NOMO-1 treated with dmso at 0.1 percent for 144 hours (cell line): ENCODE measurements around the gene TSPAN4.

Source experiments
- DNase-seq: peaks from one replicate; lab custom pipeline; 2025; ENCODE audit not compliant: unreplicated experiment; lab: John Stamatoyannopoulos, UW

The TSPAN4 gene, protein sequence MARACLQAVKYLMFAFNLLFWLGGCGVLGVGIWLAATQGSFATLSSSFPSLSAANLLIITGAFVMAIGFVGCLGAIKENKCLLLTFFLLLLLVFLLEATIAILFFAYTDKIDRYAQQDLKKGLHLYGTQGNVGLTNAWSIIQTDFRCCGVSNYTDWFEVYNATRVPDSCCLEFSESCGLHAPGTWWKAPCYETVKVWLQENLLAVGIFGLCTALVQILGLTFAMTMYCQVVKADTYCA

DNA sequence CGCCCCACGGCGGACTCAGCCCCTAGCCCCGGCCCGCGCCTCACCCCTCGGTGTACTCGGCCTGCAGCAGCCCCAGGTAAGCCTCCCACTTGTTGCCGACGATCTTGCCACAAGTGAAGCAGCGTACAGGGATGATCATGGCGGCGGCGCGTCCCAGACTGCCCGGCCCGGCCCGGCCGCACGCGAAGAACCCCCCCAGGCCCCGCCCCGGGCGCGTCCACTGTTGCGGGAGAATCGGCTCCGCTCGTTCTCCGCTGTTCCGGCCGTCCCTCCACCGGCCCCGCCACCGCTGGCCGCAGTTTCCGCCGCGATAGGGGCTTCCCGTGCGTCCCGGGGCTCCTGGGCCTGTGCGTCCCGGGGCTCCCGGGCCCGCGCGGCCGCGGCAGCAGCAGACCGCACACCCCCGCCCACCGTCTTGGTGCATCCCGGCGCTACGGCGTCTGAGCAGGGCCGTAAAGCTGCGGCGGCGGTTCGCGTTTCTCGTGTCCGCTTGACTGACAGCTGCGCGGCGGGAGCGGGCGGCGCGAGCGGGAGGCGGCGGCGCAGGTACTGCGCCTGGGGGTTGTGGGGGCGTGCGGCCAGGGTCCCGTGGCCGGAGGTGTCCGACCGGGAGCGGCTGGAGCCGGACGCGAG, at the start of gene TSPAN4, which contains the start of gene POLR2L:
Gene TSPAN4, plus strand, starts transcription at position 483 of the 633 bp plus-strand sequence. CDS start 7,453 bp downstream, outside the sequence.
Gene POLR2L, minus strand, starts transcription at position 160 of the 633 bp plus-strand sequence. Its CDS starts 21 bp downstream, at position 139.
- DNase-seq = peak; percentile 73

GRCh38 chr11:792873-793272, 49.8 kb upstream of the TSPAN4 start:
- no peak for DNase-seq

GRCh38 chr11:793556-793955, 49.1 kb upstream of the TSPAN4 start:
- DNase-seq = no peak

DNA sequence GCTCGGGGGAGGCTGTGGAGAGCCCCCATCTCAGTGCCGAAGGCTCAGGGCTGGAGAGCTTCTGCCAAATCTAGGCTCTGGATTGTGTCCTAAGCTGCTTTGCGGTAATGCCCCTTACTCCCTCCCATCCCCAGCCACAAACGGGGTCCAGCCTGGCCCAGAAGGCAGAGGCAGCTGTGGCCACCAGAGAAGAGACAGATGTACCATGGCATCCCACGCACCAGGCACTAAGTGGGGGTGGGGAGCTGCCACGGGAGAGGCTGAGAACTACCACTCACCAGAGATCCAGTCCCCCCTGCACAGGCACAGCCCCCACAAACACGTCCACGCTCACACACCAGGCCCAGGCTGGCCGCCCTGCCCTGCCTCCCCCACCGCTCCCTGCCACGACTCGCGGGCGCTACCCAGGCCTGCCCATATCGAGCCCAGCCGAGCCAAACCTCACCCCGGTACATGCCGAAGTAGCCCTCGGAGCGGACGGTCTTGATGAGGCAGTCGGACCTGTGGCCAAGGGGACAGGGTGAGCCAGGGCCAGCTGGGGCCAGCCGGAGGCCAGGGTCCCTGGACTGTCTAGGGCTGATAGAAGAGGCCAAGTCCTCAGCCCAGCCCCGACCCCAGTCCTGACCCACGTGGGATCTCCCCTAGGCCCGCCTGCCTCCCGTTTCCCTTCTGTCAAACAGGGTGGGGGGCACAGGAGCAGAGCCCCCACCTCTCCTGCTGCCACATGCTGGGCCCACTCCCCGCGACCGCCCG, 48.5 kb upstream of the TSPAN4 start:
- DNase-seq = no peak

DNA sequence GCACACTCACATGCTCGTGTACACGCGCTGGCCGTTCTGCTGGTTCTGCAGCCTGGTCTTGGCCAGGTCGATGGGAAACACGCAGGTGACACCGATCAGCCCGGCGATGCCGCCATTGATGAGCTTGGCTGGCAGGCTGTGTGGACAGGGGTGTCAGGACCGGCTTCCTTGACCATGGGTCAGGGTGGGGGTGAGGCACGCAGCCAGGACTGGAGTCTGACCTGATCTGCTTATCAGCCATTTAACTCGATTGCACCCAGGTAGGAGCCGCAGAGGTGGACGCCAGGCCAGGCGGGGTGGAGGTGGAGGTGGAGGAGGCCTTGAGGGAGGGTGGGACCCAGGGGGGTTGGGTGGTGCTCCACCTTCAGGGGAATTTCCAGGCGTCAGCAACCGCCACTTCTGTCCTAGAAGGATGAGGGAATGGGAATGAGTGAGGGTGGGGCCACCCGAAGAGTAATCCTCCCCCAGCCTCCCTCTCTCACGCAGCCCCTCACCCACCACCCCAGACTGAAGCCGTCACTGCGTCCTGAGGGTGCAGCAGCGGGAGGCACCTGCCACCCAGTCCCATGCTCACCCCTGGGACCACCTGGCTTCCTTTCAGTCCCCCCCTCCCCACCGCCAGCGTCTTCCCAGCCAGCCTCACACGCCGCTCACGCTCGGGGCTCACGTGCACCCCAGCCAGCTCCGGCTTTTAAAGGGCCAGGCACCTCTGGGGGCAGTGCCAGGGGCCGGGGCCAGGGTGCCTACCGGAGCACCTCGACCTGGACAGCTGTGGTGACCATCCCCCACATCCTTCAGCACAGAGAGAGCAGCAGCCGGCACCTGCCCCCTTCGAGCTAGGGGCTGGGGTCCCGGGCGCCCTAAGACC, 47.7 kb upstream of the TSPAN4 start:
- DNase-seq = no peak

- peak; percentile 84 for DNase-seq
These were observed 46.8 kb upstream of the TSPAN4 start for GRCh38 chr11:795634-796564.

- DNase-seq = no peak
These were observed 45.9 kb upstream of the TSPAN4 start for GRCh38 chr11:796565-797295.

GRCh38 chr11:797296-798092, 45.2 kb upstream of the TSPAN4 start:
- peak; percentile 58 for DNase-seq

DNA sequence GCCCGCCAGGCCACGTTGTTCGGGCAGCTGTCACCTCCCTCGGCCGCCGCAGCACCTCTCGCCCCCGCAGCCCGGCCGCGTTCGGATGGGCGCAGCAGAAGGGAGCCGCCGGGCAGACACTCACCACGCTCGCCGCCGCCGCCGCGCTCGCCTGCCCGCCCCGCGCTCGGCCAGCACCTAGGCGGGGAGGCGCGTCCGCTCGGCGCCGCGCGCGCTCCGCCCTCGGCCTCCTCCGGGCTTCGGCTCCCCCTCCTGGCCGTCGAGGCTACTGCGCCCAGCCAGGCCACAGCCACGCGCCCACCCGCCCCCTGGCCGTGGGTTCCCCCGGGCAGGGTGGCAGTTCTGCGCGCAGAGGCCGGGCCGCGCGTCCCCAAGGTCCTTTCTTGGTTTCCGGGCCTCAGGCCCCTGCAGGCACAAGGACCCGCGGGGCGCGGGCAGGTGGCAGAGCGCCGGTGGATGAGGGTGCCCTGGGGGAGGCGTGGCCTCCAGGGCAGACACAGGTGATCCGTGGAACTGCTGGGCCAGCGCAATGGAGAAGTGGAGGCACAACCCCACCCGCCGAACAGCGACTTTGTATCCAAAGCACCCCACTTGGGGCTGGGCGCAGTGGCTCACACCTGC, 44.4 kb upstream of the TSPAN4 start, which contains the start of gene SLC25A22:
Gene SLC25A22, minus strand, starts transcription at position 189 of the 621 bp plus-strand sequence. CDS start 3,275 bp downstream, outside the sequence.
- peak; percentile 67 for DNase-seq

DNA sequence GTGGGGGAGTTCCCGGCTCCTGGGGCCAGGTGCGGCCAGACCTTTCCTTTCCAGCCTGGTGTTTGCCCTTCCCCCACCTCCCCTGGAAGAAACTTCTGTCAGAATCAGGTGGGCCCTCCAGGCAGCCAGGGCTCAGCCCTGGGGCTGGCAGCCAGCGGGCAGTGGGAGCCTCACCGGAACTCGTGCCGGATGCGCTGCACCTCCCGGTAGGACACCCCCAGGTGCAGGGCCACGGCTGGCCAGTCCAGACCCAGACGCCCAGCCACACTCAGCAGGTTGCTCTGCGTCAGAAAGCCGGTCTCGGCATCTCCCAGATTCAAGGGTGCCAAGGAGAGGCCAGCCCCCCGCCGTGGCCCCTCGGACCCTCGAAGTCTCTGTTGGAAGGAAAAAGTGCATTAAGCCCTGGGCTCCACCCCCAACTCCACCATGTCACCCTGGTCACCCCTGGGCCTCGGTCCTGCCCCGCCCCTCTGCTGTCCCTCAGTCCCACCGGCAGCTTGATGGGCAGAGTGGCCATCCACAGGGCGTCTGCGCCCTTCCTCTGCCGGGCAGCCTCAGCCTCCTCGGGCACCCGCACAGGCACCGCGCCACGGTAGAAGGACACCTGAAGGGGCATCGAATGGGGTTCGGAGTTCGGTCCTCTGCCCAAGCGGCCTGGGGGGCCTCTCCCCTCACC, 42.9 kb upstream of the TSPAN4 start:
- DNase-seq = no peak

GRCh38 chr11:800473-800872, 42.2 kb upstream of the TSPAN4 start:
- DNase-seq = no peak

DNA sequence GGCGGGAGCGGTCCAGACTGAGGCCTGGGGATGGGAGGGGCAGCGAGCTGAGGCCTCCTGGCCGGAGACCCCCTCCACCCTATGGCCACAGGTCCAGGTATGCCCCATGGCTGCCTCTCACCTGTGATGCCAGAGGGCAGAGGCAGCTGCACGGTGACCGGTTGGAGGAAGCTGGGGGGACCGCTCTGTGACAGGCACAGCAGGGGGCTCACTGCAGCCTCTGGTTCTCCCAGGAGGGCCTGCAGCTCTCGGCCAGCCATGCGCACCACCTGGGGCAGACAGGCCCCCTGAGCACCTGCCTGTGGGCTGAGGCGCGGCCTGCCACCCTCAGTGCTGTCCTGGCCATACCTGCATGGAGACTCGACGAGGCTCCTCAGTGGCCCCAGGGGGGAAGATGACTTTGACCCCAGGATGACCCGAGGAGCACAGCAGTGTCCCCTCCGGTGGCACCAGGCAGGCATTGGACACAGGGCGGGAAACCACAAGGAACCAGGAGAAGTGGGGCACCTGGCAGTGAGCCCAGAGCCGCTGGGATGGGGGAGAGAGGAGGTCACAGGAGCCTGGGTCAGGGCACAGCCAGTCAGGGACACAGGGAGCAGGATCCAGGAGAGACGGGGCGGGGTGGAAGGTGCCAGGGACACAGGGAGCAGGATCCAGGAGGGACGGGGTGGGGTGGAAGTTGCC, 41.4 kb upstream of the TSPAN4 start:
- no peak for DNase-seq

- no peak for DNase-seq
These were observed 40.5 kb upstream of the TSPAN4 start for GRCh38 chr11:802018-802617.

GRCh38 chr11:802693-803466, 39.8 kb upstream of the TSPAN4 start:
- DNase-seq = no peak

GRCh38 chr11:803467-803742, 39.2 kb upstream of the TSPAN4 start:
- DNase-seq = no peak
